AG04450 (cell line): Measurements from ENCODE around the gene NR5A2. TPM values are rescaled to one million over a fixed set of nuclear protein-coding genes. Genes with fewer than 3 reads are reported as not detected.

Source experiments
- CTCF ChIA-PET: fragments of 300-600, 350-600 bp; formaldehyde crosslinking; extraction: SDS; loops from one replicate; lab custom pipeline; 2022; ENCODE audit warnings: antibody characterized with exemption, inconsistent platforms; lab: Charles Lee
- POLR2A ChIA-PET: fragments of 350-600 bp; formaldehyde crosslinking; extraction: SDS; loops from one replicate; lab custom pipeline; 2021; ENCODE audit warnings: antibody characterized with exemption, inconsistent platforms; lab: Yijun Ruan, JAX
- DNase-seq: peaks from one replicate; pipeline ENCODE4 v3.0.0-alpha.2; 2011; ENCODE audit warnings: low read depth, low spot score
- H3K27ac ChIP-seq: one replicate; pipeline ENCODE4 v1.5.1; 2012; ENCODE audit warnings: low read depth, low read length, control low read depth
- H3K27me3 ChIP-seq: one replicate; pipeline ENCODE4 v1.6.0; 2012; ENCODE audit warnings: low read length; ENCODE audit not compliant: control insufficient read depth, insufficient read depth
- H3K4me3 ChIP-seq: 2 replicates; pipeline ENCODE4 v1.5.1; 2011; ENCODE audit warnings: mild to moderate bottlenecking, low read depth, low read length, control low read depth
- H3K9me3 ChIP-seq: 2 replicates; pipeline ENCODE4 v1.5.1; 2012; ENCODE audit warnings: low read length; ENCODE audit not compliant: control insufficient read depth, insufficient read depth
- CTCF ChIP-seq: IDR thresholded peaks from 2 replicates; pipeline ENCODE4 v1.5.1; 2011; ENCODE audit warnings: low read depth, low read length, control low read depth, inconsistent platforms
- polyA plus RNA-seq: library from polyadenylated mRNA; depleted of rRNA; stranded (reverse); fragments of >200 nt; gene quantifications from 2 replicates; pipeline ENCODE4 v1.2.3, GENCODE V29; 2011

Gene NR5A2
- polyA plus RNA-seq, 1 experiment, result 0.02 TPM

GRCh38 chr1:200128944-200129879, 101.7 kb downstream of the NR5A2 start:
- H3K27me3 ChIP-seq, result no peaks in the 10 kb centered on the region
- H3K4me3 ChIP-seq, result no peak overlapping the region
- DNase-seq, result no peak
- ChIA-PET CTCF (interaction anchor here (1.5 kb wide), 1 partner anchor 10 kb away, joined by 8 read pairs; no protein-coding TSS in a partner anchor), POLR2A (no interaction called here)
- H3K27ac ChIP-seq, result no peak overlapping the region
- H3K9me3 ChIP-seq, result no peaks in the 10 kb centered on the region
- no peak for TF ChIP-seq CTCF

- CTCF ChIA-PET, result interaction anchor here (0.6 kb wide), 1 partner anchor 357 kb away, joined by 11 read pairs; no protein-coding TSS in a partner anchor
These were observed 103.0 kb downstream of the NR5A2 start for GRCh38 chr1:200130552-200130951.

DNA sequence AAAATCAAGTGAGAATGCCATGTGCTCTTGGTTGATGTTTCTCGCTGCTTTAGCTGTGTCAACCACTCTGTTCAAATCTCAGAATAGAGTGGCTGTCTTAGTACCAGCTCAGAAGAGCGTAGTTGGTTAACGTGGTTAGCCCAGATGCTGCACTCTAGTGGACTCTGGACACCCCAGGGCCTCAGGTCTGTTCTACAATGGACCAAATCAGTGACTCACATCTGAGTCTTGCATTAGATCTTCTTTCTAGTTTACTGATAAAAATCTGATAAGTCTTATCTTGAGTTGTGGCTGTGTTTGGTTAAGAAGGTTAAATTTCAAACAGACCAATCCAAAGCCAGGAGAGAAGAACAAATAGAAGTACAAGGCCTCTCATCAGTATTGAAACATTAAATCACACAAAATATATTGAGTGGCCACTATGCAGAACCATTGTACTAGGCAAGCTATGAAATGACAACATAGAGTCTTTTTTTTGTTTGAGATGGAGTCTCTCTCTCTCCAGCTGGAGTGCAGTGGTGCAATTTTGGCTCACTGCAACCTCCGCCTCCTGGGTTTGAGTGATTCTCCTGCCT, 104.1 kb downstream of the NR5A2 start:
- POLR2A ChIA-PET, result no interaction called here

More at GRCh38 chr1:200130552-200130951, 103.0 kb downstream of the NR5A2 start:
- H3K4me3 ChIP-seq, result no peak overlapping the region
- DNase-seq, result no peak
- no peaks in the 10 kb centered on the region for H3K27me3 ChIP-seq
- H3K9me3 ChIP-seq, result no peaks in the 10 kb centered on the region
- POLR2A ChIA-PET, result no interaction called here
- no peak for TF ChIP-seq CTCF
- H3K27ac ChIP-seq, result no peak overlapping the region

GRCh38 chr1:200133123-200133522, 105.6 kb downstream of the NR5A2 start:
- CTCF ChIA-PET, result no interaction called here
- no peak overlapping the region for H3K4me3 ChIP-seq
- DNase-seq, result no peak
- TF ChIP-seq CTCF, result no peak
- no peaks in the 10 kb centered on the region for H3K9me3 ChIP-seq
- H3K27me3 ChIP-seq, result no peaks in the 10 kb centered on the region
- no peak overlapping the region for H3K27ac ChIP-seq
- POLR2A ChIA-PET, result no interaction called here

More for the DNA sequence above, 104.1 kb downstream of the NR5A2 start:
- no peak for DNase-seq
- H3K4me3 ChIP-seq, result no peak overlapping the region
- CTCF ChIA-PET, result no interaction called here
- H3K27me3 ChIP-seq, result no peaks in the 10 kb centered on the region
- H3K27ac ChIP-seq, result no peak overlapping the region
- no peak for TF ChIP-seq CTCF
- no peaks in the 10 kb centered on the region for H3K9me3 ChIP-seq

GRCh38 chr1:200134116-200134515, 106.6 kb downstream of the NR5A2 start:
- no peaks in the 10 kb centered on the region for H3K9me3 ChIP-seq
- CTCF ChIA-PET, result no interaction called here
- H3K27me3 ChIP-seq, result no peaks in the 10 kb centered on the region
- POLR2A ChIA-PET, result no interaction called here
- H3K27ac ChIP-seq, result no peak overlapping the region
- DNase-seq, result no peak
- TF ChIP-seq CTCF, result no peak
- no peak overlapping the region for H3K4me3 ChIP-seq
